Right cardiac atrium (tissue), 5 donors: ENCODE measurements around the gene SERPINB13. TPM values are rescaled to one million over a fixed set of nuclear protein-coding genes. Genes with fewer than 3 reads are reported as not detected.

ENCODE experiments used
- ATAC-seq, 2 donors: fragments of 200-7000 bp; cut with Tn5 transposase; one replicate each; pipeline versions ENCODE4 v1.8.0 to v1.9.1; 2020; ENCODE audit warnings: moderate library complexity in 2 of 2, mild to moderate bottlenecking in 1 of 2
- DNase-seq, 3 donors: peaks; one replicate each; pipeline ENCODE4 v3.0.0-alpha.2; 2020
- H3K27ac ChIP-seq: one replicate; pipeline ENCODE4 v1.5.1; 2013; ENCODE audit warnings: mild to moderate bottlenecking, low read length, control low read depth, moderate library complexity
- H3K27me3 ChIP-seq: one replicate; pipeline ENCODE4 v1.6.1; 2013; ENCODE audit not compliant: control insufficient read depth, insufficient read depth
- H3K4me1 ChIP-seq: one replicate; pipeline ENCODE4 v1.6.1; 2013; ENCODE audit warnings: low read length; ENCODE audit not compliant: control insufficient read depth, insufficient read depth
- H3K4me3 ChIP-seq: one replicate; pipeline ENCODE4 v1.5.1; 2013; ENCODE audit warnings: low read length, control low read depth
- H3K9me3 ChIP-seq: one replicate; pipeline ENCODE4 v1.6.1; 2013; ENCODE audit warnings: low read length; ENCODE audit not compliant: control insufficient read depth
- WGBS: extraction: QIAGEN DNeasy Blood & Tissue Kit; methylation state at CpG from one replicate; pipeline ENCODE4 v1.1.7; 2013; 5-methylcytosine and 5-hydroxymethylcytosine counted together
- intact Hi-C, 4 donors: fragments of 100-400 bp; cut with DNase I; formaldehyde crosslinking; loops; one replicate each; pipeline versions ENCODE4 v1.11.0 to v1.14.0; 2022 to 2023
- long read RNA-seq, 4 donors: library from polyadenylated mRNA; unstranded; transcript quantifications; one replicate each; pipeline ENCODE4 v2.0.0, GENCODE V29; 2020 to 2021
- polyA plus RNA-seq: library from polyadenylated mRNA; stranded (reverse); fragments of 200-250 nt; gene quantifications from one replicate; pipeline ENCODE4 v1.2.3, GENCODE V29; 2013
- total RNA-seq, 4 donors: library from RNA; stranded (reverse); fragmentation: NEBNext Ultra II Directional; extraction: Animal tissue kit (Norgen Biotek cat#: 25700); gene quantifications; one replicate each; pipeline ENCODE4 v1.2.1, GENCODE V29; 2021
- donor health status: healthy with polysubstance abuse.
- donor health status: DM: no; HTN: yes; CAD: no.
- donor health status: DM: no; HTN: no; CAD: no.
- donor health status: DM: no; HTN: yes; CAD: no; lungs with severe emphysema.
- donor health status: DM: yes; HTN: yes; CAD: no.

SERPINB13 gene
- total RNA-seq (not detected), polyA plus RNA-seq (not detected)
- long read RNA-seq, donor 1 = 0 reads
- long read RNA-seq, donor 2 = 0 reads
- long read RNA-seq, donor 3 = 0 reads
- long read RNA-seq, donor 4 = 0 reads

GRCh38 chr18:63586966-63587365, at the start of gene SERPINB13:
Gene SERPINB13 (plus strand): TSS chr18:63587343. CDS start chr18:63588668, 1,325 bp downstream.
- H3K9me3 ChIP-seq = no peaks in the 10 kb centered on the region
- no peaks in the 10 kb centered on the region for H3K4me1 ChIP-seq
- ATAC-seq = no peak
- intact Hi-C loops = no loop called here
- no peaks in the 10 kb centered on the region for H3K27me3 ChIP-seq
- no peak for DNase-seq
- H3K4me3 ChIP-seq = no peak within 1 kb of the TSS
- no peak within 1 kb of the TSS for H3K27ac ChIP-seq
- 87% methylated on average over 4 of the region's 4 CpGs for WGBS

GRCh38 chr18:63539904-63540510, 47.1 kb upstream of the SERPINB13 start:
- no peaks in the 10 kb centered on the region for H3K27me3 ChIP-seq
- no peak overlapping the region for H3K27ac ChIP-seq
- H3K4me3 ChIP-seq = no peak overlapping the region
- H3K4me1 ChIP-seq = no peaks in the 10 kb centered on the region
- ATAC-seq (no peak), DNase-seq (no peak)
- WGBS = 46% methylated on average over 3 of the region's 3 CpGs
- intact Hi-C loops = no loop called here
- no peaks in the 10 kb centered on the region for H3K9me3 ChIP-seq

GRCh38 chr18:63542069-63542468, 45.1 kb upstream of the SERPINB13 start, which contains the start of gene SERPINB12:
Gene SERPINB12 (plus strand): TSS chr18:63542369. CDS start chr18:63556160, 13,791 bp downstream.
- H3K27me3 ChIP-seq = no peaks in the 10 kb centered on the region
- intact Hi-C loops = no loop called here
- ATAC-seq = no peak
- no peak within 1 kb of the TSS for H3K4me3 ChIP-seq
- no peak within 1 kb of the TSS for H3K27ac ChIP-seq
- DNase-seq = no peak
- no peaks in the 10 kb centered on the region for H3K4me1 ChIP-seq
- H3K9me3 ChIP-seq = no peaks in the 10 kb centered on the region
- WGBS = 44% methylated on average over 1 of the region's 1 CpG

GRCh38 chr18:63544017-63544416, 43.1 kb upstream of the SERPINB13 start:
- Histone ChIP-seq H3K4me1 (no peaks in the 10 kb centered on the region), H3K4me3 (no peak overlapping the region), H3K27me3 (no peaks in the 10 kb centered on the region), H3K9me3 (no peaks in the 10 kb centered on the region), H3K27ac (no peak overlapping the region)
- intact Hi-C loops = no loop called here
- 87% methylated on average over 2 of the region's 2 CpGs for WGBS
- DNase-seq (no peak), ATAC-seq (no peak)

GRCh38 chr18:63545000-63545399, 42.1 kb upstream of the SERPINB13 start:
- Histone ChIP-seq H3K4me3 (no peak overlapping the region), H3K27me3 (no peaks in the 10 kb centered on the region), H3K9me3 (no peaks in the 10 kb centered on the region), H3K27ac (no peak overlapping the region), H3K4me1 (no peaks in the 10 kb centered on the region)
- DNase-seq (no peak), ATAC-seq (no peak)
- WGBS = 72% methylated on average over 3 of the region's 3 CpGs
- intact Hi-C loops = no loop called here

- 42% methylated on average over 1 of the region's 1 CpG for WGBS
- ATAC-seq = no peak
Observed at GRCh38 chr18:63550068-63550467, 37.1 kb upstream of the SERPINB13 start.

GRCh38 chr18:63551769-63552168, 35.4 kb upstream of the SERPINB13 start:
- Histone ChIP-seq H3K4me3 (no peak overlapping the region), H3K4me1 (peaks cover 3% of the 10 kb centered on the region), H3K9me3 (no peaks in the 10 kb centered on the region), H3K27me3 (no peaks in the 10 kb centered on the region), H3K27ac (no peak overlapping the region)
- DNase-seq (no peak), ATAC-seq (no peak)
- intact Hi-C loops = no loop called here
- WGBS = 81% methylated on average over 3 of the region's 3 CpGs

More at GRCh38 chr18:63550068-63550467, 37.1 kb upstream of the SERPINB13 start:
- intact Hi-C loops = no loop called here
- Histone ChIP-seq H3K4me3 (no peak overlapping the region), H3K4me1 (peaks cover 3% of the 10 kb centered on the region), H3K27ac (no peak overlapping the region), H3K27me3 (no peaks in the 10 kb centered on the region), H3K9me3 (no peaks in the 10 kb centered on the region)
- no peak for DNase-seq

GRCh38 chr18:63552581-63552980, 34.6 kb upstream of the SERPINB13 start:
- Histone ChIP-seq H3K27ac (no peak overlapping the region), H3K4me1 (peaks cover 3% of the 10 kb centered on the region), H3K9me3 (no peaks in the 10 kb centered on the region), H3K27me3 (no peaks in the 10 kb centered on the region), H3K4me3 (no peak overlapping the region)
- intact Hi-C loops = no loop called here
- 86% methylated on average over 2 of the region's 2 CpGs for WGBS
- ATAC-seq (no peak), DNase-seq (no peak)

GRCh38 chr18:63553081-63553480, 34.1 kb upstream of the SERPINB13 start:
- no peak overlapping the region for H3K4me3 ChIP-seq
- no peaks in the 10 kb centered on the region for H3K9me3 ChIP-seq
- intact Hi-C loops = no loop called here
- peaks cover 3% of the 10 kb centered on the region for H3K4me1 ChIP-seq
- ATAC-seq (peak; percentile 82 to 92), DNase-seq (peak in 1 of 3 donors; percentile 41)
- H3K27ac ChIP-seq = no peak overlapping the region
- WGBS = 6% methylated on average over 1 of the region's 1 CpG
- no peaks in the 10 kb centered on the region for H3K27me3 ChIP-seq

GRCh38 chr18:63559567-63560491, 27.3 kb upstream of the SERPINB13 start:
- ATAC-seq (no peak), DNase-seq (no peak)
- no peaks in the 10 kb centered on the region for H3K4me1 ChIP-seq
- no peak overlapping the region for H3K27ac ChIP-seq
- intact Hi-C loops = no loop called here
- no peaks in the 10 kb centered on the region for H3K27me3 ChIP-seq
- no peaks in the 10 kb centered on the region for H3K9me3 ChIP-seq
- no peak overlapping the region for H3K4me3 ChIP-seq
- WGBS = 87% methylated on average over 9 of the region's 9 CpGs

GRCh38 chr18:63562284-63562683, 24.9 kb upstream of the SERPINB13 start:
- intact Hi-C loops = no loop called here
- H3K27ac ChIP-seq = no peak overlapping the region
- no peak for DNase-seq
- H3K4me1 ChIP-seq = no peaks in the 10 kb centered on the region
- no peaks in the 10 kb centered on the region for H3K27me3 ChIP-seq
- WGBS = 93% methylated on average over 4 of the region's 4 CpGs
- no peak for ATAC-seq
- H3K4me3 ChIP-seq = no peak overlapping the region
- H3K9me3 ChIP-seq = no peaks in the 10 kb centered on the region
